Esophagus muscularis mucosa (tissue), 4 donors: Measurements from ENCODE around the gene GLI3. TPM values are rescaled to one million over a fixed set of nuclear protein-coding genes. Genes with fewer than 3 reads are reported as not detected.

Experiments
- DNase-seq: peaks from one replicate; pipeline ENCODE4 v3.0.0-alpha.2; 2017; ENCODE audit errors: extremely low spot score
- H3K27ac ChIP-seq, 4 donors: fragments of 200-600 bp; sonication (generic); replicated peaks in 1 of 4; 1 replicate in 3 of 4; 2 replicates in 1 of 4; pipeline ENCODE4 v1.5.1; 2016 to 2019; ENCODE audit warnings: mild to moderate bottlenecking in 1 of 4
- H3K27me3 ChIP-seq, 4 donors: fragments of 200-600 bp; sonication (generic); one replicate each; pipeline versions ENCODE4 v1.5.1 to v1.6.0; 2016 to 2019
- H3K36me3 ChIP-seq, 4 donors: fragments of 200-600 bp; sonication (generic); one replicate each; pipeline ENCODE4 v1.5.1; 2016 to 2019
- H3K4me1 ChIP-seq, 4 donors: fragments of 200-600 bp; sonication (generic); one replicate each; pipeline ENCODE4 v1.5.1; 2016 to 2019
- H3K4me3 ChIP-seq, 4 donors: fragments of 200-600 bp; sonication (generic); 1 replicate in 2 of 4; 2 replicates in 2 of 4; pipeline ENCODE4 v1.5.1; 2016 to 2019; ENCODE audit warnings: mild to moderate bottlenecking in 4 of 4, moderate library complexity in 1 of 4
- H3K9me3 ChIP-seq, 4 donors: fragments of 200-600 bp; sonication (generic); 1 replicate in 3 of 4; 2 replicates in 1 of 4; pipeline ENCODE4 v1.5.1; 2016 to 2019
- EP300 ChIP-seq: sonication (generic); formaldehyde crosslinking; IDR thresholded peaks from one replicate; pipeline ENCODE4 v1.6.1; 2017; ENCODE audit warnings: antibody characterized with exemption
- POLR2A ChIP-seq: fragments of 450-650 bp; IDR thresholded peaks from one replicate; pipeline ENCODE4 v1.6.1; 2017; ENCODE audit warnings: antibody characterized with exemption, moderate library complexity, mild to moderate bottlenecking, low read depth
- POLR2AphosphoS5 ChIP-seq, 2 donors: sonication (generic); formaldehyde crosslinking; IDR thresholded peaks; one replicate each; pipeline ENCODE4 v1.6.1; 2017; ENCODE audit warnings: antibody characterized with exemption in 2 of 2
- WGBS: methylation state at CpG from one replicate; pipeline ENCODE4 v1.1.5; 2018; 5-methylcytosine and 5-hydroxymethylcytosine counted together
- intact Hi-C: fragments of 100-400 bp; cut with DNase I; formaldehyde crosslinking; loops from one replicate; pipeline ENCODE4 v1.15.1; 2023
- total RNA-seq, 4 donors: library from RNA; depleted of rRNA; stranded (reverse); fragments of >200 nt; gene quantifications; one replicate each; pipeline versions ENCODE4 v1.1.0 to v1.2.1, GENCODE V29; 2016
- TF ChIP-seq, protein P1 (sequence below), 3 experiments: fragments of 200-600 bp in 2 of 3; fragments of 450-650 bp in 1 of 3; sonication (generic) in 2 of 3; IDR thresholded peaks; one replicate each; pipeline ENCODE4 v1.5.1; 2017 to 2019; ENCODE audit warnings: antibody characterized with exemption in 3 of 3, mild to moderate bottlenecking in 2 of 3, moderate library complexity in 1 of 3

Gene GLI3
- total RNA-seq, 4 donors from 2014 or later, result 11.7 to 17.8 (median 13.3) TPM

DNA sequence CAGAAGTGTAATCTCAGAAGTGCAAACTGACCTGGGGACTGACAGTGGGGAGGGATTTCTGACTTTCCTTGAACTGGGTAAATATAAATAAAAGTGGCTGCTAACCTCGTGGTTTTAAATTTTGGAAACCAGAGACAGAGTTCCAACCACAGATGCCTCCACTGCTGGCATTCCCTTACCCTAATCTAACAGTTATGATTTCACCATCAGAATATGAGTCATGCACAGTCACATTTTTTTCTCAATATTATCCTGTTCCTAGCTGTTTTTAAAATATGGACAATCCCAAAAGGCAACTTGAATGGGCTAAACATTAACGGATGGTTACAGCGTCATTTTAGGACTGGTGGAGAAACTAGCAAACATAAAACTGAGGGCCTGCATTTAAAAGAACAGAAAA, 269.9 kb downstream of the GLI3 start:
- TF ChIP-seq EP300 (no peak), POLR2A (no peak), POLR2AphosphoS5 (IDR thresholded peaks at IDR 0.05) (no peak)
- TF ChIP-seq, protein P1, sequence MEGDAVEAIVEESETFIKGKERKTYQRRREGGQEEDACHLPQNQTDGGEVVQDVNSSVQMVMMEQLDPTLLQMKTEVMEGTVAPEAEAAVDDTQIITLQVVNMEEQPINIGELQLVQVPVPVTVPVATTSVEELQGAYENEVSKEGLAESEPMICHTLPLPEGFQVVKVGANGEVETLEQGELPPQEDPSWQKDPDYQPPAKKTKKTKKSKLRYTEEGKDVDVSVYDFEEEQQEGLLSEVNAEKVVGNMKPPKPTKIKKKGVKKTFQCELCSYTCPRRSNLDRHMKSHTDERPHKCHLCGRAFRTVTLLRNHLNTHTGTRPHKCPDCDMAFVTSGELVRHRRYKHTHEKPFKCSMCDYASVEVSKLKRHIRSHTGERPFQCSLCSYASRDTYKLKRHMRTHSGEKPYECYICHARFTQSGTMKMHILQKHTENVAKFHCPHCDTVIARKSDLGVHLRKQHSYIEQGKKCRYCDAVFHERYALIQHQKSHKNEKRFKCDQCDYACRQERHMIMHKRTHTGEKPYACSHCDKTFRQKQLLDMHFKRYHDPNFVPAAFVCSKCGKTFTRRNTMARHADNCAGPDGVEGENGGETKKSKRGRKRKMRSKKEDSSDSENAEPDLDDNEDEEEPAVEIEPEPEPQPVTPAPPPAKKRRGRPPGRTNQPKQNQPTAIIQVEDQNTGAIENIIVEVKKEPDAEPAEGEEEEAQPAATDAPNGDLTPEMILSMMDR (IDR thresholded peaks at IDR 0.05), result no peak
- WGBS, result 81% methylated on average over 3 of the region's 3 CpGs
- H3K9me3 ChIP-seq, result no peaks in the 10 kb centered on the region
- H3K4me3 ChIP-seq, result no peak overlapping the region
- H3K27me3 ChIP-seq, result no peaks in the 10 kb centered on the region
- H3K27ac ChIP-seq, result no peak overlapping the region
- peaks cover 12 to 59% (median 34%) of the 10 kb centered on the region in 4 donors for H3K36me3 ChIP-seq
- intact Hi-C loops, result no loop called here
- H3K4me1 ChIP-seq, result no peaks in the 10 kb centered on the region
- DNase-seq, result no peak

DNA sequence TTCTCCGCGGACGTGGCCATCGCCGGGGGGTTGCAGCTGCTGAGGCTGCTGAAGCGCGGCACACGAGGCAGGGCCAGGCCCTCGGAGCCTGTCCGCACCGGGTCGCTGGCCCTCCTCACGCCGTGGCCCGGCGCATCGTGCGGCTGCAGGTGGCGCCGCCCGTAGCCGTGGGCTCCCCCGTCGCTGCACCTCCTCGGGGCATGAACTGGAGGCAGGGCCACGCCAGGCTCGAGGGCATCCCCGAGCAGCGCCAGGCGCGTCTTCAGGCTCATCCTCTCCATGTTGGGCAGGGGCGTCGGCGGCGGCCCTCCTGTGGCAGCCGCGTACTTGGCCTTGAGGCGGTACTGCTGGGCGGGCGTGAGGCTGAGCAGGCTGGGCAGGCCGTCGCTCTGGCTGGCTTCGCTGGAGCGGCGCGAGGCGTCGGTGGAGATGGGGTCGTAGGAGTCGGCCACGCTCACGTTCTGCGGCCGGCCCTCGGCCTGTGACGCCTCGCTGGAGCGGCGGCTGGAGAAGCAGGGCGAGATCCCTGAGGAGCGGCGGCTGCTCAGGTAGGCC, 271.0 kb downstream of the GLI3 start:
- no peak overlapping the region for H3K4me3 ChIP-seq
- H3K27ac ChIP-seq, result no peak overlapping the region
- peaks cover 12 to 48% (median 28%) of the 10 kb centered on the region in 4 donors for H3K36me3 ChIP-seq
- no peaks in the 10 kb centered on the region for H3K9me3 ChIP-seq
- DNase-seq, result no peak
- 95% methylated on average over 24 of the region's 62 CpGs for WGBS
- no peak for TF ChIP-seq POLR2AphosphoS5 (IDR thresholded peaks at IDR 0.05)
- TF ChIP-seq, protein P1 (IDR thresholded peaks at IDR 0.05), result no peak
- no peak for TF ChIP-seq EP300
- TF ChIP-seq POLR2A, result no peak
- intact Hi-C loops, result no loop called here
- H3K4me1 ChIP-seq, result no peaks in the 10 kb centered on the region
- H3K27me3 ChIP-seq, result no peaks in the 10 kb centered on the region

DNA sequence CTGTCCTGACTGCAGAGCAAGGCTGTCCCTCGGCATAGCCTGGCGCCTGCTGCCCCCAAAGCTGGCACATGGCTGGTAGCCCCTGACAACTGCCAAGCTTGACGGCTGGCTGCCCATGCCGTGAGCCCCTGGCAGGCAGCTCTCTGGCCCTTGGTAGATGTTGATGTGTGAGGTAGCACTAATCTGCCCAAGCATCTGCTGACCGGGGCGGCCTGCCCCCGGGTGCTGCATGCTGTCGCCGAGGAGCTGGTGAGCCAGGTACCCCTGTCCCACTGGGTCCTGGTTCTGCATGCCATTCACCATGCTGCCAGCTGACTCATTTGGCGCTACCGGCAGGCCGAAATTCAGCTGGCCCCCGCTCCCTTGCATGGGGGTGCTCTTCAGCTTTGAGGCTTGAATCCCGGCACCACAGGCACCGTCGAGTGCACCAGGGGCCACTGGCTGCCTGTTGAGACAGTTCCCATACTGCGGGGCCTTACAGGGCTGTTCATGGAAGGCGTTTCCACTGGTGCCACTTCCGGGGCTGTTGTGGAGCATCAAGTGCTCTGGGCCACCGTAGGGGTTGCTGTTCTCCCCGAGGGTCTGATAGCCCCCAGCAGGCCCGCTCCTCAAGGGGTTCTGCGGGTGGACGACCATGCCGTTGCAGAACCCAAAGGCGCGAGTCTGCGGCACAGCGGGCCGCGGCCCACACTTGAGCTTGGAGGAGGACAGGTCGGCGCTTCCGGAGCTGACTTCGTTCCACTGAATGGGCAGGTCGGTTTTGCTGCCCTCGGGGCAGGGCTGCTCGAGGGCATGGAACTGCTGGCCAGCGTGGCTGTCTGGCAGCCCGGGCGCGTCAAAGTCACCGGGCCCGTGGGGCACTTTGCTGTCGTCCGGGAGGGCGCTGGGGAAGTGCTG, 271.9 kb downstream of the GLI3 start:
- no peaks in the 10 kb centered on the region for H3K9me3 ChIP-seq
- peaks cover 12 to 47% (median 28%) of the 10 kb centered on the region in 4 donors for H3K36me3 ChIP-seq
- no peak for TF ChIP-seq POLR2AphosphoS5 (IDR thresholded peaks at IDR 0.05)
- TF ChIP-seq, protein P1 (IDR thresholded peaks at IDR 0.05), result no peak
- no peaks in the 10 kb centered on the region for H3K27me3 ChIP-seq
- H3K27ac ChIP-seq, result no peak overlapping the region
- intact Hi-C loops, result no loop called here
- no peak overlapping the region for H3K4me3 ChIP-seq
- no peak for DNase-seq
- H3K4me1 ChIP-seq, result no peaks in the 10 kb centered on the region
- 91% methylated on average over 19 of the region's 47 CpGs for WGBS

DNA sequence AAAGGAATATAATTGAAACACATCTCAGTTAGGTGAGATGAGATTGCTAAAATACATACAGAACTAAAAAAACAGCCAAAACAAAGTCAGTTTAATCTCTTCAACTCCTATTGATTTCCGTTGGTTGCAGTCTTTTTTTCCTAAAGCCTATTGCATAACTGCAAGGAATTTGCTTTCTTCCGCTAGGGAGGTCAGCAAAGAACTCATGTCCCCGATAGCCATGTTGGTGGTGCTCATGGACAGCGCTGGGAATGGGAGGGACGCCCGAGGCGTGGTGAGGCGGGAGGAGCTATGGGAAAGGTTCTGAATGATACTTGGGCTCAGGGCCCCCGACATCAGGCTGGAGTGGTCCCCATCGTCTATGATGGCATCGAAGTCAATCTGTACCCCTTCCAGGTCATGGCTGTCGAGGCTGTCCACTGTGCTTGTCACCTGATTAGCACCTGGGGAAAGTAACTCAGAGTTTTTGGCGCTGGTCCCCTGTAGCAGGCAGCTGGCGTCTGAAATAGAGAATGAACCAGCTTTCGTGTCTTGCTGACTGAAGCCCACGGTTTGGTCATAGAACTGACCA, 272.7 kb downstream of the GLI3 start:
- no peaks in the 10 kb centered on the region for H3K9me3 ChIP-seq
- no peaks in the 10 kb centered on the region for H3K4me1 ChIP-seq
- no peak overlapping the region for H3K27ac ChIP-seq
- 95% methylated on average over 15 of the region's 16 CpGs for WGBS
- H3K4me3 ChIP-seq, result no peak overlapping the region
- peaks cover 12 to 45% (median 28%) of the 10 kb centered on the region in 4 donors for H3K36me3 ChIP-seq
- intact Hi-C loops, result no loop called here
- no peak for DNase-seq
- H3K27me3 ChIP-seq, result no peaks in the 10 kb centered on the region
- TF ChIP-seq, protein P1 (IDR thresholded peaks at IDR 0.05), result no peak
- TF ChIP-seq POLR2AphosphoS5 (IDR thresholded peaks at IDR 0.05), result no peak
- no peak for TF ChIP-seq EP300
- no peak for TF ChIP-seq POLR2A
